K562 (cell line): ENCODE measurements around the gene RPL34. TPM values are rescaled to one million over a fixed set of nuclear protein-coding genes. Genes with fewer than 3 reads are reported as not detected.

Source experiments
- polyA plus RNA-seq, 8 experiments: library from polyadenylated mRNA; depleted of rRNA in 4 of 8; stranded (reverse) in 5 of 8; unstranded in 3 of 8; fragments of >200 nt; fragmentation: Nextera tagmentation in 2 of 8; fragmentation: Illumina TruSeq in 1 of 8; extraction: Ambion mirVana in 2 of 8; extraction: Trizol in 1 of 8; gene quantifications; 2 replicates each; pipeline versions ENCODE4 v1.2.1 to v1.2.3, GENCODE V29; 2011 to 2014; ENCODE audit warnings: inconsistent platforms in 1 of 8, missing spikeins in 1 of 8
- small RNA-seq: library from RNA; depleted of rRNA; stranded (forward); fragments of <200 nt; gene quantifications from one replicate; pipeline ENCODE3, GENCODE V24; 2014
- total RNA-seq, 7 experiments: library from RNA; depleted of rRNA in 6 of 7; stranded (reverse); fragments of >200 nt in 6 of 7; fragmentation: Illumina TruSeq in 2 of 7; extraction: Trizol in 2 of 7; gene quantifications; 2 replicates each; pipeline versions ENCODE4 v1.2.1 to v1.2.3, GENCODE V29; 2011 to 2021; ENCODE audit warnings: low replicate concordance in 1 of 7

The RPL34 gene
- total and polyA plus RNA-seq, 9 of the 15 experiments (the other 6 are each of a cell fraction or from before 2014, with no cell fraction given): 1,612 to 4,502 (median 2,593) TPM

Small RNAs within 50 kb of the gene (small RNA-seq; reads per million reads assigned to genes)
- gene RNU6-431P: not detected

Other genes with a start within 250 kb of the RPL34 start
- gene OSTC, start 30.0 kb downstream of the RPL34 start, total RNA-seq (2014; rRNA removed): 93.8 and 112 TPM in 2 replicates
- gene OSTC, start 30.0 kb downstream of the RPL34 start, total RNA-seq (2014; rRNA removed; fragmentation: Illumina TruSeq; extraction: Trizol): 235 and 252 TPM in 2 replicates
- gene OSTC, start 30.0 kb downstream of the RPL34 start, total RNA-seq (2015; rRNA removed; fragmentation: Illumina TruSeq; extraction: Trizol): 193 and 210 TPM in 2 replicates
- gene OSTC, start 30.0 kb downstream of the RPL34 start, total RNA-seq (2021): 143 and 174 TPM in 2 replicates
- gene OSTC, start 30.0 kb downstream of the RPL34 start, polyA plus RNA-seq (2011; rRNA removed): 225 and 241 TPM in 2 replicates
- 235 and 258 TPM in 2 replicates for gene OSTC, start 30.0 kb downstream of the RPL34 start, polyA plus RNA-seq (2014; fragmentation: Illumina TruSeq; extraction: Trizol)
- gene OSTC, start 30.0 kb downstream of the RPL34 start, polyA plus RNA-seq (2014; fragmentation: Nextera tagmentation; extraction: Ambion mirVana): 100 to 1,000 TPM; 851 to 966 TPM
- gene OSTC, start 30.0 kb downstream of the RPL34 start, polyA plus RNA-seq (2014; rRNA removed): 177 and 182 TPM in 2 replicates
- gene ETNPPL, start 142.5 kb downstream of the RPL34 start, total RNA-seq (2014; rRNA removed): 0.14 TPM in 1 of 2 replicates, not detected in the other
- gene ETNPPL, start 142.5 kb downstream of the RPL34 start, total RNA-seq (2014; rRNA removed; fragmentation: Illumina TruSeq; extraction: Trizol): not detected in 2 replicates
- gene ETNPPL, start 142.5 kb downstream of the RPL34 start, total RNA-seq (2015; rRNA removed; fragmentation: Illumina TruSeq; extraction: Trizol): not detected in 2 replicates
- gene ETNPPL, start 142.5 kb downstream of the RPL34 start, total RNA-seq (2021): not detected in 2 replicates
- not detected in 2 replicates for gene ETNPPL, start 142.5 kb downstream of the RPL34 start, polyA plus RNA-seq (2011; rRNA removed)
- not detected in 2 replicates for gene ETNPPL, start 142.5 kb downstream of the RPL34 start, polyA plus RNA-seq (2014; fragmentation: Illumina TruSeq; extraction: Trizol)
- under 1 TPM in 1 of 2 experiments, not detected in 1; 0.06 TPM for gene ETNPPL, start 142.5 kb downstream of the RPL34 start, polyA plus RNA-seq (2014; fragmentation: Nextera tagmentation; extraction: Ambion mirVana)
- gene ETNPPL, start 142.5 kb downstream of the RPL34 start, polyA plus RNA-seq (2014; rRNA removed): not detected in 2 replicates